HG02943 (cell line): ENCODE results near the gene SLC31A2.
"Not testable (repeated sequence)": the region's sequence is repeated elsewhere in the genome, so short reads cannot be mapped to it uniquely, and the experiment has no call there.

ENCODE experiments used
- ATAC-seq: cut with Tn5 transposase; IDR thresholded peaks from one replicate; pipeline ENCODE4 v1.9.1; 2021; ENCODE audit warnings: mild to moderate bottlenecking, low read depth, moderate library complexity; ENCODE audit not compliant: unreplicated experiment

The SLC31A2 gene

GRCh38 chr9:113149561-113149960 lies 1.2 kb upstream of the SLC31A2 start:
- ATAC-seq: not testable (repeated sequence)

DNA sequence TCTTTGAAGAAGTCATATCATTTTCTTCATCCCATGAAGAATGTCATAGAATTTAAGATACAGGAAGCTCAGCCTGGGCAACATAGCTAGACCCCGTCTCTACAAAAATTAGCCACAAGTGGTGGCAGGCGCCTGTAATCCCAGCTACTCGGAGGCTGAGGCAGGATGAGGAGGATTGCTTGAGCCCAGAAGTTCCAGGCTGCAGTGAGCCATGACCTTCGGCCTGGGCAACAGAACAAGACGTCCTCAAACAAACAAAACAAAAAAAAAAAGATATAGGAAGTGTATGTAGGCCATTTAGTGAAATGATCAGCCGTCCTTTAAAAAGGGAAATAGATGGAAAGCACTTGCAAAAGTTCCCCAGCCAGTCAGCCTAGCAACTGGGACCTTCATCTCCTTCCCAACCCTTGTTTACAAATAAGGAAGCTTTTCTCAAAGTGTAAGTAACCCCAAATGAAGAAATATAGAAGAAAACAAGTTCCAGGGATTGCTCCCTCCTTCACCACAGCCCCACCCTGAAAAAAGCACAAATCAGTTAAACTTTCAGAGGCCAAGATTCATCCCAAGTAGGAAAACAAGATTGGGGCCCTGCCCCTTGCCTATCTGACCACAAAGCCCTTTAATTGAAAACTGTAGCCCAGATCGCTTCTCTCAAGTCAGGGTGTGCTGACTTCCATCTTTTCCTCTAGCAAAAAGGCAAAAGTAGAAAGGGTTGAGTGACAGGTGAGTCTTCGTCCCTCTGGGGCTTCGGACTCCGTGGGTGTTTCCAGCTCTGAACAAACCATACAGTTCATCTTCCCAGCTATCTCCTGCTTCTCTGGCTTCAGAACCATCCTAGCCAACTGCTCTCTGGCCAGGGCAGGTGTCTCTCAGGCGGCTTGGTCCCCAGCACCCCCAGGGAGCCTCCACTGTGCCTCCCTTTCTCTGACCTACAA lies 1.2 kb downstream of the SLC31A2 start:
- ATAC-seq: no peak

DNA sequence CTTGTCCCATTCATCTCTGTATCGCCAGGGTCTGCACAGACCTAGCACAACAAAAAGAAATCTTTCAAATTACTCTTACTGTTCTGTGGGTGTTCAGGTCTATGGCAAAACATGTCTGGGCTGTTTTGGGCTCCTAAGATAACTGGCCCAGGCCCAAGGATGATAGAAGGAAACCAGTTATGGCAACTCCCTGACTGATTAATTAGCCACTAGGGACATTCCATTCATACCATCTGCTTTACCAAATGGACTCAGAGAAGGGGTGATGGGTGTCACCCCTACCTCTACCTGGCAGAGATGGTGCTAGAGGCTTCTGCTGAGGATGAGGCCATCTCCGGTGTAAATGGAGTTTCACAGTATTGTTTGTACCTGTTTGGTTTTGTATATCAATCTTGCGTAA lies 1.9 kb downstream of the SLC31A2 start:
- ATAC-seq: no peak

DNA sequence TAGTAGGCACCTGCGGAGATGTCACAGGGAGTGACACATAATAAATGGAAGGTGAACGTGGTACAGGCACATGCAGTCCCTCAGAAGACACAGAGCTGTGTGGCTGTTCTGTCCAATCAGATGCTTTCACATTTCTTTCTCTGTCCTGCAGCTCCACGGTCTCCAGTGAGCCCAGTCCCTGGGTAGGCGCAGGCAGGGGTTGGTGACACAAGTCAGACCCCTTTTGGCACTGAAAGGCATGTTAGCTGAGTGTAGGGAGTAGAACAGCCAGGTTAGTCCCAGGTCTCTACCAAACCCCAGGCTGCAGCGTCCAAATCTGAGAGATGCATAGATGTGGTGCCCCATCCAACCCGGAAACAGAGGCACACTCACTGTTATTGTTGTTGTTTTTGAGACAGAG lies 2.8 kb downstream of the SLC31A2 start:
- ATAC-seq: no peak

- ATAC-seq: no peak
Measured at GRCh38 chr9:113154471-113154870, 3.7 kb downstream of the SLC31A2 start.

GRCh38 chr9:113154946-113155345 lies 4.1 kb downstream of the SLC31A2 start:
- ATAC-seq: no peak

DNA sequence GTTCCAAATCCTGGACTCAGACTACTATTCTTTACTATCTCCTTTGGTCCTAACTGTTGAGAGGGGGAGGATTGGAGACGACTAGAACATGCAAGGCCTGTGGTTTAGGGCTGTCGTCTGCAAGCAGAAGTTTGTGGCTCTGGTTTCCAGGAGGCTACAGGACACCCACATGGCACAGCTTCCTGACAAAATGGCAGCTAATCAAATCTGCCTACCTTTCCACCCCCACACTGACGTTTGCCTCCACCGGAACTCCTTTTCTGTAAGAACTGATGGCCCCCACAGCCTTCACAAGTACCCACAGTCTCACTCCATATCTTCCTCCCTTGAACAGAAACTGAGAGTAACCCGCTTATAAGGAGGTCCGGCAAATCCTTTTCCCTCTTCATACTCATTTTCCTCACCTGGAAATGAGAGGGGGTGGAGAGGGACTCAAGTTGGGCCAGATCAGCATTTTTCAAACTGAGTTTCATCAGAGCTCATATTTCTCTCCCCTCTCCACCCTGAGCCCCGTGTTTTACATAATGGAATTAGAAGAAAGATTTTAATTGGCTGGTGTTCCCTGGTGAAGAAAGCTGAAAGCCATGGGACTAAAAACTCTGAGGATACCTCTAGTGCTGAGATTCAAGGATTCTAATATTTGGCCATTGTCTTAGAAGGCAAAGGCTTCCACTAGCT lies 5.2 kb downstream of the SLC31A2 start:
- no peak for ATAC-seq

GRCh38 chr9:113156880-113157279 lies 6.1 kb downstream of the SLC31A2 start:
- ATAC-seq: no peak

- ATAC-seq: no peak
Measured at GRCh38 chr9:113158446-113158845, 7.6 kb downstream of the SLC31A2 start.

DNA sequence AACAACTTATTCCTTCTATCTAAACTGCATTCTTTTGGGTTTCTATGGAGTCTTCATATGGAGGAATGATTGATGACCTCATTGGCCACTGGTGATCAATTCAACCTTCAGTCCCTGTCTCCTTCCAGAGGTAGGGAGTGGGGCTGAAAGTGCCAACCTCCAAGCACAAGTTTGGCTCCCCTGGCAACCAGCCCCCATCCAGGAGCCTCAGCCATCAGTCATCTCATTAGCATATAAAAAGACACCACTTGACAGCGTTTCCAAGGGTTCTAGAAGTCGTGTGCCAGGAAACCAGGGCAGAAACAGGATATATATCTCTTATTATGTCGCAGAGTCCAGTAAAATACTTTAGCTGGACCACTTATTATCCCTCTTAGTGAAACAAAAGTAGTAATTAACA lies 9.8 kb downstream of the SLC31A2 start:
- no peak for ATAC-seq

DNA sequence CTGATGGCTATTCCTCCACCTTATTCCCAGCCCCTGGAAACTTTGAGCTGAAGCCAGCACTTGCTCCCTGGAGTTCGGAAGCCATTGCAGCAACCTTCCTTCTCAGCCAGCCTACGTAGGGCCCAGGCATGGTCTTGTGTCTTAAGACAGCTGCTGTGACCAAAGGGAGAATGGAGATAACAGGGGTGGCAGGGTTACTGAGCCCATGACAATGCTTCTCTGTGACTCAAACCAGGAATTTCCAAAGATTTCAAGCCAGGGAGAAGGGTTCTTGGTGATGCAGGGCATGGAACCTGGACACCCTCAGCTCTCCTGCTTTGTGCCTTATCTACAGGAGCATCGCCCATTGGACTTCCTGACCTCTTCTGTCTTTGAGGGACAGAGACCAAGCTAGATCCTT lies 12.2 kb downstream of the SLC31A2 start:
- ATAC-seq: no peak

DNA sequence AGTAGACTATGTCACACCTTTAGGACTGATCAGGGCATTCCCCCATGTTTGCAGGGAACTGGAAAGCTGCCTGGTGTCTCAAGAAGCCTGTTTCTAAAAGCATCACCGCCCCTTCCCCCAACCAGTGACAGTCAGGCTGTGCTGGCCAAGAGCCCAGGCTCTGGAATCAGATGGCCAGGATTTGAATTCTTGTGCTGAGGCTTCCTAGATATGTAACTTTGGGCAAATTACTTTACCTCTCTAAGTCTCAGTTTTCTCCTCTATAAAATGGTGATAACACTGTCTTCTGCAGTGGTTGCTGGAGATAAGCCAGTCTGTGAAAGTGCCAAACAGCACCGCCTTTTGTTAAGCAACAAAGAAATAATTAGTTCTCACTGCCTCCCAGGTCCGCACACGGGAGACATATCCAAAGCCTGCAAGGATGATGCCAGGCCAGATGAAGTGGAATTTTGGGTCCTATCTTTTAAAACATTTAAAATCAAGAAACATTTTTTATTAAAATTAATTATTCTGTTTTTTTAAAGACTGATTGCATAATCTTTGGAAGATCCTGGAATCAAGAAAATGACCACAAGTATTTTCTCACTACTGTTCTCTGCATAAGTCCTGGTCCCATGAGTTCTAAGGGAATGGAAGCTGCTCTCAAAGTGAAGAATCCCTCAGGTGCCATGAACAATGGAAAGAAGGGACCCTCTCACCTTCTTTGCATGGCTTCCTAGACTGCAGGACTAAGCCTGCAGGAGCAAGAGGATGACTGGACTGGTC lies 13.9 kb downstream of the SLC31A2 start:
- ATAC-seq: no peak

DNA sequence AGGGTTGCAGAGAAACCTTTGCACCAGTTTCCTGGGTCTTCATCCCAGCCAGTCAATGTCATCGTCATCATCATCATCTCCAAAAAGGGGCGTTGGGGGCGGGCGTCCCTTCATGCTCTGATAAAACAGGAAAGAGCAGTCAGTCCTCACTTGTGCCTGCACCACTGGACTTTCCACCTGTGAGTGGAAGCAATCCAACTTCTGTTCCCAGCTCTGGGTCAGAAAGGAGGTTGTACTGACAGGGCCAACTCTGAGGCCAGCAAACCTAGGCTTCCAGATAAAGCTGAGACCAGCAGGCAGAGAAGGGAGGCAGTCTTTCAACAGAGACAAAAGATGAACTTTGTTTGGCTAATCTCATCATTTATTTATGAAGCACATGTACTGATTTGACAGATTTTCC lies 15.2 kb downstream of the SLC31A2 start:
- ATAC-seq: no peak

- ATAC-seq: no peak
Measured at GRCh38 chr9:113168809-113169208, 18.0 kb downstream of the SLC31A2 start.

GRCh38 chr9:113173341-113173740 lies 22.5 kb downstream of the SLC31A2 start:
- no peak for ATAC-seq

DNA sequence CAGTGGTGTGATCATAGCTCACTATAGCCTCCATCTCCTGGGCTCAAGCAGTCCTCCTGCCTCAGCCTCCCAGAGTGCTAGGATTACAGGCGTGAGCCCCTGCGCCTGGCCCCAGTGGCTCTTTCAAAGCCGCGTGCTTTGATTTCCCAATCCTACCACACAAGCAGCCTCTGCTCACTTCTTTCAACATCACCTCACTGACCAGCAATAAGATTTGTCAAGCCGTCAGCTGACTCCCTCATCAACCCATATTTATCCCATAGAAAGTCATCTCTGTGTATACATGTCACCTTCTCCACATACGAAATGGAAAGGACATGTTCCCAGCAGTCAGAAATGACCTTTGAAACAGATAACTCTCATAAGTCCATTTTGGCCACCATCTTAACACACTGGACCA lies 26.0 kb downstream of the SLC31A2 start:
- ATAC-seq: no peak

DNA sequence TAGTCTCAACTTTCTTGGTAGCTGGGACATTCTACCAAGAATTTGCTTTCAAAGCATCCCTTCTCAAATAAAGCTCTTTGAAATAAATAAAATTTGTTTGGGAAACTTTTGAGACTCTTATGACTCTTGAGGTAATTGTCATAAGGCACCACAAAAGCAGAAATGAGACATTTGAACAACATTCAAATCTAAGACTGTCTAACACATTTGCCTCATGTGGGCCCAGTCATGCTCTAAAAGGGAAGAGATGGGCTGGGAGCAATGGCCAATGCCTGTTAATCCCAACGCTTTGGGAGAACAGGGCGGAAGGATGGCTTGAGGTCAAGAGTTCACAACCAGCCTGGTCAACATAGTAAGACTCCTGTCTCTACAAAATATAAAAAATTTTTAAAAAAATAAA lies 26.4 kb downstream of the SLC31A2 start:
- no peak for ATAC-seq

- ATAC-seq: no peak
Measured at GRCh38 chr9:113178087-113178486, 27.3 kb downstream of the SLC31A2 start.

GRCh38 chr9:113179839-113180238 lies 29.0 kb downstream of the SLC31A2 start:
- no peak for ATAC-seq

- no peak for ATAC-seq
Measured at GRCh38 chr9:113181165-113181564, 30.4 kb downstream of the SLC31A2 start.

- ATAC-seq: no peak
Measured at GRCh38 chr9:113183956-113184488, 33.2 kb downstream of the SLC31A2 start.
